Medulla oblongata (tissue), 1 donor: Measurements from ENCODE around the gene TADA2B.

Experiments used
- DNase-seq: peaks from one replicate; pipeline ENCODE4 v3.0.0-alpha.2; 2015; ENCODE audit errors: extremely low spot score

Gene TADA2B

GRCh38 chr4:7058792-7059191, 15.6 kb downstream of the TADA2B start:
- no peak for DNase-seq

GRCh38 chr4:7059662-7060061, 16.5 kb downstream of the TADA2B start:
- DNase-seq, result no peak

- no peak for DNase-seq
These were observed 17.4 kb downstream of the TADA2B start for GRCh38 chr4:7060346-7061150.

GRCh38 chr4:7061815-7062214, 18.6 kb downstream of the TADA2B start:
- no peak for DNase-seq

- DNase-seq, result no peak
These were observed 19.6 kb downstream of the TADA2B start for GRCh38 chr4:7062816-7063215.

- no peak for DNase-seq
These were observed 20.2 kb downstream of the TADA2B start for GRCh38 chr4:7063362-7063761.

- DNase-seq, result no peak
These were observed 22.8 kb downstream of the TADA2B start for GRCh38 chr4:7066006-7066405.

- no peak for DNase-seq
These were observed 23.3 kb downstream of the TADA2B start for GRCh38 chr4:7066493-7066892.

GRCh38 chr4:7067126-7067451, 23.9 kb downstream of the TADA2B start:
- no peak for DNase-seq

- DNase-seq, result peak; percentile 100
These were observed 24.5 kb downstream of the TADA2B start, which contains the start of gene GRPEL1 for GRCh38 chr4:7067452-7068278. Gene GRPEL1, minus strand, starts transcription at chr4:7068064. Its CDS starts 32 bp downstream, at chr4:7068032.

- no peak for DNase-seq
These were observed 25.2 kb downstream of the TADA2B start for GRCh38 chr4:7068279-7068842.

- DNase-seq, result no peak
These were observed 25.7 kb downstream of the TADA2B start for GRCh38 chr4:7068883-7069282.

GRCh38 chr4:7070729-7071511, 27.7 kb downstream of the TADA2B start:
- DNase-seq, result peak; percentile 83

GRCh38 chr4:7073059-7073458, 29.9 kb downstream of the TADA2B start:
- DNase-seq, result no peak

GRCh38 chr4:7073526-7074390, 30.6 kb downstream of the TADA2B start:
- DNase-seq, result no peak

- DNase-seq, result no peak
These were observed 31.3 kb downstream of the TADA2B start for GRCh38 chr4:7074426-7074825.

- DNase-seq, result no peak
These were observed 33.0 kb downstream of the TADA2B start for GRCh38 chr4:7075962-7076695.

GRCh38 chr4:7076696-7077082, 33.5 kb downstream of the TADA2B start:
- DNase-seq, result no peak

- no peak for DNase-seq
These were observed 34.2 kb downstream of the TADA2B start for GRCh38 chr4:7077371-7077770.

GRCh38 chr4:7078025-7078424, 34.9 kb downstream of the TADA2B start:
- no peak for DNase-seq
